GM12878 (cell line): Measurements from ENCODE around the gene HAPLN2. TPM values are rescaled to one million over a fixed set of nuclear protein-coding genes. Genes with fewer than 3 reads are reported as not detected.
A peak's percentile ranks its signal among the peaks of the same experiment; 100 is the strongest.

Experiments used
- ATAC-seq: fragments of 200-7000 bp; cut with Tn5 transposase; 3 replicates; pipeline ENCODE4 v1.9.1; 2020; ENCODE audit warnings: mild to moderate bottlenecking, moderate library complexity
- BruUV-seq: library from RNA; stranded (reverse); fragments of 400-500 nt; replicated peaks from 2 replicates; lab custom pipeline; 2021; lab: Mats Ljungman, UMichigan
- CTCF ChIA-PET: fragments of 300-600 bp; sonication (Branson Sonifier 250); formaldehyde crosslinking; extraction: SDS; loops from one replicate; lab custom pipeline; 2021; ENCODE audit warnings: inconsistent platforms; lab: Yijun Ruan, JAX
- POLR2A ChIA-PET: fragments of 350-600 bp; formaldehyde crosslinking; extraction: SDS; loops from one replicate; lab custom pipeline; 2021; ENCODE audit warnings: inconsistent platforms; lab: Charles Lee
- RAD21 ChIA-PET: fragments of 300-600 bp; sonication (Branson Sonifier 250); formaldehyde crosslinking; loops from one replicate; lab custom pipeline; 2023; ENCODE audit warnings: antibody characterized with exemption; ENCODE audit not compliant: unreplicated experiment; lab: Charles Lee
- SMC1A ChIA-PET: fragments of 300-600 bp; sonication (Branson Sonifier 250); formaldehyde crosslinking; loops from one replicate; lab custom pipeline; 2023; ENCODE audit not compliant: unreplicated experiment, uncharacterized antibody; lab: Charles Lee
- DNase-seq: peaks from one replicate; pipeline ENCODE4 v3.0.0-alpha.2; 2011; ENCODE audit warnings: low read depth, low spot score
- FAIRE-seq: peaks from 3 replicates; lab custom pipeline; 2011; peaks lifted over from hg19 to GRCh38; lab: Jason Lieb, UNC
- H2AFZ ChIP-seq: 2 replicates; pipeline ENCODE4 v1.6.0; 2011; ENCODE audit warnings: low read depth, low read length, control low read depth; ENCODE audit not compliant: control insufficient read depth
- H3K27ac ChIP-seq: 2 replicates; pipeline ENCODE4 v1.5.1; 2011; ENCODE audit warnings: control low read depth; ENCODE audit not compliant: control insufficient read depth, insufficient read depth
- H3K27me3 ChIP-seq, 2 experiments: replicated peaks in 1 of 2; 2 replicates each; pipeline versions ENCODE4 v1.6.0 to v1.6.1; 2011; ENCODE audit warnings: low read length in 1 of 2; ENCODE audit not compliant: control insufficient read depth in 2 of 2, insufficient read depth in 2 of 2
- H3K36me3 ChIP-seq, 2 experiments: 2 replicates each; pipeline ENCODE4 v1.5.1; 2011; ENCODE audit warnings: low read length in 1 of 2; ENCODE audit not compliant: control insufficient read depth in 2 of 2, insufficient read depth in 2 of 2
- H3K4me1 ChIP-seq: 2 replicates; pipeline ENCODE4 v1.6.1; 2011; ENCODE audit warnings: mild to moderate bottlenecking, low read length, moderate library complexity, mixed read lengths; ENCODE audit not compliant: control insufficient read depth, insufficient read depth
- H3K4me2 ChIP-seq: 2 replicates; pipeline ENCODE4 v1.6.0; 2011; ENCODE audit warnings: control low read depth; ENCODE audit not compliant: control insufficient read depth, insufficient read depth
- H3K4me3 ChIP-seq: fragments of 200-600 bp; sonication (generic); 2 replicates; pipeline ENCODE4 v1.5.1; 2016
- H3K79me2 ChIP-seq: 2 replicates; pipeline ENCODE4 v1.6.0; 2011; ENCODE audit warnings: low read length; ENCODE audit not compliant: control insufficient read depth, insufficient read depth
- H3K9ac ChIP-seq: 2 replicates; pipeline ENCODE4 v1.8.0; 2011; ENCODE audit warnings: low read length, control low read depth, mixed read lengths; ENCODE audit not compliant: control insufficient read depth, insufficient read depth
- H3K9me3 ChIP-seq: replicated peaks from 3 replicates; pipeline ENCODE4 v1.5.1; 2011; ENCODE audit warnings: mild to moderate bottlenecking, low read length; ENCODE audit not compliant: control insufficient read depth, insufficient read depth
- H4K20me1 ChIP-seq: 2 replicates; pipeline ENCODE4 v1.6.0; 2011; ENCODE audit not compliant: control insufficient read depth, insufficient read depth
- CHD1 ChIP-seq: IDR thresholded peaks from 2 replicates; pipeline ENCODE4 v1.6.1; 2012; ENCODE audit warnings: low read depth, low read length, improper control_type of control experiment
- NBN ChIP-seq: fragments of 450-650 bp; IDR thresholded peaks from 2 replicates; pipeline ENCODE4 v1.6.1; 2016
- PAX5 ChIP-seq: IDR thresholded peaks from 2 replicates; pipeline ENCODE4 v1.6.1; 2011; ENCODE audit warnings: low read depth, low read length, borderline replicate concordance
- POLR2A ChIP-seq: IDR thresholded peaks from 2 replicates; pipeline ENCODE4 v1.6.1; 2011; ENCODE audit warnings: low read depth, mild to moderate bottlenecking, low read length
- POU2F2 ChIP-seq: IDR thresholded peaks from 3 replicates; pipeline ENCODE4 v1.6.1; 2011; ENCODE audit warnings: low read depth, mild to moderate bottlenecking, low read length, borderline replicate concordance
- RFX5 ChIP-seq: IDR thresholded peaks from 2 replicates; pipeline ENCODE4 v1.6.1; 2011; ENCODE audit warnings: low read depth, low read length, improper control_type of control experiment
- WGBS: methylation state at CpG from one replicate; pipeline ENCODE4 v1.1.6; 2016; ENCODE audit warnings: low lambda C conversion rate; ENCODE audit not compliant: insufficient replicate concordance, insufficient coverage; ENCODE audit errors: missing lambda C conversion rate; 5-methylcytosine and 5-hydroxymethylcytosine counted together
- in situ Hi-C: fragments of 300-500 bp; cut with MboI; formaldehyde crosslinking; loops from 9 replicates; pipeline ENCODE4 v1.14.3; 2018; ENCODE audit warnings: mixed read lengths
- intact Hi-C: fragments of 100-400 bp; cut with micrococcal nuclease; formaldehyde crosslinking; loops from one replicate; pipeline ENCODE4 v1.14.2; 2022; ENCODE audit not compliant: unreplicated experiment
- polyA plus RNA-seq, 11 experiments: library from polyadenylated mRNA; depleted of rRNA in 4 of 11; unstranded in 6 of 11; stranded (reverse) in 5 of 11; fragments of >200 nt; fragmentation: Nextera tagmentation in 4 of 11; fragmentation: Illumina TruSeq in 1 of 11; extraction: Ambion mirVana in 4 of 11; extraction: Trizol in 1 of 11; gene quantifications; 1 replicate in 1 of 11; 2 replicates in 10 of 11; pipeline versions ENCODE4 v1.2.1 to v1.2.3, GENCODE V29; 2011 to 2016; ENCODE audit warnings: inconsistent platforms in 2 of 11, missing spikeins in 2 of 11, low read depth in 1 of 11
- total RNA-seq, 4 experiments: library from RNA; depleted of rRNA in 3 of 4; stranded (reverse); fragments of >200 nt in 3 of 4; fragmentation: Illumina TruSeq in 1 of 4; extraction: Trizol in 1 of 4; gene quantifications; 2 replicates each; pipeline versions ENCODE4 v1.2.1 to v1.2.3, GENCODE V29; 2013 to 2021

Gene HAPLN2
- total and polyA plus RNA-seq, 10 of the 15 experiments (the other 5 are each of a cell fraction or from before 2014, with no cell fraction given): 0.15 to 0.24 TPM; not detected in 8

GRCh38 chr1:156598125-156598524, 21.1 kb upstream of the HAPLN2 start:
- TSS peak; percentile 0 for BruUV-seq
- peaks cover 27 to 31% of the 10 kb centered on the region in 2 experiments; a peak in 3 of 4 replicates for H3K36me3 ChIP-seq

GRCh38 chr1:156598731-156599432, 20.3 kb upstream of the HAPLN2 start:
- CTCF ChIA-PET: interaction anchor here (0.7 to 5.0 kb wide), 12 partner anchors 7 to 153 kb away, joined by 3 to 49 read pairs (median 4); partner anchors contain the start of gene NAXE
- no TSS peak for BruUV-seq
- POLR2A ChIA-PET: interaction anchor here (0.6 to 4.3 kb wide), 5 partner anchors 7 to 141 kb away, joined by 3 to 39 read pairs (median 3); partner anchors contain the start of genes ISG20L2, METTL25B and NAXE
- no peak for ATAC-seq
- Histone ChIP-seq H3K9ac (peak overlapping the region; percentile 29; the same call in 1 of the 2 replicates), H4K20me1 (no peaks in the 10 kb centered on the region), H3K4me3 (no peak overlapping the region), H3K4me1 (peaks cover 9% of the 10 kb centered on the region), H3K4me2 (peak overlapping the region; percentile 97; the same call in 1 of the 2 replicates), H3K36me3 (peaks cover 23 to 27% of the 10 kb centered on the region in 2 experiments; a peak in 3 of 4 replicates), H3K9me3 (no peaks in the 10 kb centered on the region), H2AFZ (no peak overlapping the region), H3K79me2 (peaks cover 32% of the 10 kb centered on the region), H3K27me3 (no peaks in the 10 kb centered on the region), H3K27ac (no peak overlapping the region)
- intact Hi-C loops (no loop called here), in situ Hi-C loops (no loop called here)
- no peak for FAIRE-seq
- RAD21 ChIA-PET: interaction anchor here (1.0 to 1.3 kb wide), 2 partner anchors 91 to 113 kb away, joined by 3 to 4 read pairs; no protein-coding TSS in a partner anchor
- SMC1A ChIA-PET: interaction anchor here (0.5 to 7.7 kb wide), 5 partner anchors 7 to 874 kb away, joined by 3 to 47 read pairs (median 4); partner anchors contain the start of gene NAXE
- DNase-seq: no peak
- 82% methylated on average over 4 of the region's 4 CpGs for WGBS
- TF ChIP-seq POU2F2 (no peak), POLR2A (0 out of 2 replicates have a peak, but pooled peaks have one; percentile 0), CHD1 (no peak)

More at GRCh38 chr1:156598125-156598524, 21.1 kb upstream of the HAPLN2 start:
- H3K79me2 ChIP-seq: peaks cover 32% of the 10 kb centered on the region
- no peaks in the 10 kb centered on the region for H3K9me3 ChIP-seq
- ChIA-PET CTCF (interaction anchor here (1.1 to 4.9 kb wide), 6 partner anchors 10 to 152 kb away, joined by 3 to 22 read pairs (median 4); no protein-coding TSS in a partner anchor), RAD21 (interaction anchor here (1.0 kb wide), 1 partner anchor 113 kb away, joined by 3 read pairs; no protein-coding TSS in a partner anchor), SMC1A (interaction anchor here (0.6 kb wide), 1 partner anchor 663 kb away, joined by 3 read pairs; no protein-coding TSS in a partner anchor), POLR2A (no interaction called here)
- WGBS: 95% methylated on average over 5 of the region's 5 CpGs
- in situ Hi-C loops: no loop called here
- ATAC-seq (no peak), FAIRE-seq (no peak), DNase-seq (no peak)
- no peak overlapping the region for H3K4me2 ChIP-seq
- H3K4me1 ChIP-seq: peaks cover 9% of the 10 kb centered on the region
- no peak overlapping the region for H2AFZ ChIP-seq
- TF ChIP-seq RFX5 (no peak), POLR2A (0 out of 2 replicates have a peak, but pooled peaks have one; percentile 29), NBN (no peak), PAX5 (no peak)
- no peaks in the 10 kb centered on the region for H3K27me3 ChIP-seq
- no peaks in the 10 kb centered on the region for H4K20me1 ChIP-seq
- no peak overlapping the region for H3K9ac ChIP-seq
- no peak overlapping the region for H3K4me3 ChIP-seq
- intact Hi-C loops: no loop called here
- H3K27ac ChIP-seq: no peak overlapping the region
